DOHH2 (cell line): ENCODE data around the gene COA6.

Experiments used
- H3F3A ChIP-seq: fragments of 200-600 bp; sonication (generic), shearing (Covaris generic); 2 replicates; pipeline ENCODE4 v1.6.0; 2016; ENCODE audit warnings: antibody characterized with exemption, mild to moderate bottlenecking; ENCODE audit not compliant: control insufficient read depth, insufficient read depth
- H3K27ac ChIP-seq: fragments of 200-600 bp; sonication (generic); 2 replicates; pipeline ENCODE4 v1.5.1; 2014; ENCODE audit warnings: low read depth, mild to moderate bottlenecking, low read length, moderate library complexity
- H3K27me3 ChIP-seq: fragments of 200-600 bp; sonication (generic); 2 replicates; pipeline ENCODE4 v1.6.1; 2014; ENCODE audit warnings: mild to moderate bottlenecking, low read length, mixed read lengths; ENCODE audit not compliant: control insufficient read depth
- H3K36me3 ChIP-seq: fragments of 200-600 bp; sonication (generic); 2 replicates; pipeline ENCODE4 v1.6.1; 2014; ENCODE audit warnings: mild to moderate bottlenecking, low read length, moderate library complexity, mixed read lengths; ENCODE audit not compliant: control insufficient read depth
- H3K4me1 ChIP-seq: fragments of 200-600 bp; sonication (generic); 2 replicates; pipeline ENCODE4 v1.6.1; 2014; ENCODE audit warnings: mild to moderate bottlenecking, low read length, mixed read lengths; ENCODE audit not compliant: control insufficient read depth
- H3K4me2 ChIP-seq: fragments of 200-600 bp; sonication (generic); 2 replicates; pipeline ENCODE4 v1.6.0; 2014; ENCODE audit warnings: mild to moderate bottlenecking, low read length, moderate library complexity
- H3K4me3 ChIP-seq: fragments of 200-600 bp; sonication (generic); 2 replicates; pipeline ENCODE4 v1.5.1; 2014; ENCODE audit warnings: mild to moderate bottlenecking, low read length, mixed read lengths
- H3K79me2 ChIP-seq: fragments of 200-600 bp; sonication (generic); 2 replicates; pipeline ENCODE4 v1.6.1; 2014; ENCODE audit warnings: mild to moderate bottlenecking, low read length, mixed read lengths; ENCODE audit not compliant: control insufficient read depth
- H3K9me2 ChIP-seq: fragments of 200-600 bp; sonication (generic); replicated peaks from 2 replicates; pipeline ENCODE4 v1.6.1; 2014; ENCODE audit warnings: mild to moderate bottlenecking, low read length, mixed read lengths; ENCODE audit not compliant: control insufficient read depth
- H3K9me3 ChIP-seq: fragments of 200-600 bp; sonication (generic); 2 replicates; pipeline ENCODE4 v1.6.1; 2014; ENCODE audit warnings: antibody characterized with exemption, low read length, mixed read lengths; ENCODE audit not compliant: control insufficient read depth, insufficient read depth
- H4K20me1 ChIP-seq: fragments of 200-600 bp; sonication (generic); 2 replicates; pipeline ENCODE4 v1.6.0; 2014; ENCODE audit warnings: low read depth, mild to moderate bottlenecking, antibody characterized with exemption, low read length, moderate library complexity; ENCODE audit not compliant: control insufficient read depth, insufficient read depth
- EZH2phosphoT487 ChIP-seq: fragments of 200-600 bp; sonication (generic); IDR thresholded peaks from 2 replicates; pipeline ENCODE4 v1.6.1; 2017; ENCODE audit warnings: borderline replicate concordance, mild to moderate bottlenecking, antibody characterized with exemption, low read length, moderate library complexity, mixed read lengths
- TF ChIP-seq, protein P1 (sequence below): fragments of 200-600 bp; sonication (generic); IDR thresholded peaks from one replicate; pipeline ENCODE4 v1.5.1; 2014; ENCODE audit warnings: antibody characterized with exemption, mild to moderate bottlenecking, low read depth, low read length; ENCODE audit not compliant: poor library complexity, severe bottlenecking

Gene COA6

DNA sequence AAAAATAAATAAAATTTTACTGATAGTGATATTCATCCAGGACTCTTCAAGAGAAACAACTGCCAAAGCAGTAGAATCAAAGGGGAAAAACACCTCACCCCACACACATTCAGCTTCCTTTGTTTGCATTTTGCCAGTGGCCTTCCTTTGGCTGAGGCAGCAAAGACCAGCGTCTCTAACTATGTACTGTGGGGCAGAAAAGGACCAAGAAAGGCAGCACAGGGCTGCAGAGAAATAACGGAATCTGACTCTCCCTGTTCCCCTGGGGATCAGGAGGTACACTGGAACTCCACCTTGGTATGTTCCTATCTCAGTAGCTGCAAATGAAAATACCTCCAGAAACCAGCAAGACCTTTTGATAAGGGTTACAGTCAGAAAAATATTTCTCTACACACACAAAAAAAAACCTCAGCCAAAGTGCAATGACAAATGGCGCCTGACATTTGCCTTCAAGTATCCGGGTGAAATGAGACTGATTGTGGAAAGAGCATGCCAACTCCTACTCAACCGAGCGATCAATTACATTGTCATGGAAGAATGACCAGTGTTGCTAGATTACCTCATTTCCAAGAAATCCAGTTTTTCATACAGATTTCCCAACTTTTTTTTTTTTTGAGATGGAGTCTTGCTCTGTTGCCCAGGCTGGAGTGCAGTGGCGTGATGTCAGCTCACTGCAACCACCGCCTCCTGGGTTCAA is 54.8 kb downstream of the COA6 start:
- H3K79me2 ChIP-seq = no peaks in the 10 kb centered on the region
- H3K36me3 ChIP-seq = peaks cover 46% of the 10 kb centered on the region
- no peaks in the 10 kb centered on the region for H3K4me1 ChIP-seq
- H3K9me2 ChIP-seq = no peaks in the 10 kb centered on the region
- no peaks in the 10 kb centered on the region for H3K27me3 ChIP-seq
- no peak overlapping the region for H3K4me3 ChIP-seq
- H3K27ac ChIP-seq = no peak overlapping the region
- H3F3A ChIP-seq = 0 out of 2 replicates have a peak, but pooled peaks cover 2% of the 10 kb centered on the region
- H3K9me3 ChIP-seq = no peaks in the 10 kb centered on the region
- no peak overlapping the region for H3K4me2 ChIP-seq
- no peak for TF ChIP-seq EZH2phosphoT487
- TF ChIP-seq, protein P1, sequence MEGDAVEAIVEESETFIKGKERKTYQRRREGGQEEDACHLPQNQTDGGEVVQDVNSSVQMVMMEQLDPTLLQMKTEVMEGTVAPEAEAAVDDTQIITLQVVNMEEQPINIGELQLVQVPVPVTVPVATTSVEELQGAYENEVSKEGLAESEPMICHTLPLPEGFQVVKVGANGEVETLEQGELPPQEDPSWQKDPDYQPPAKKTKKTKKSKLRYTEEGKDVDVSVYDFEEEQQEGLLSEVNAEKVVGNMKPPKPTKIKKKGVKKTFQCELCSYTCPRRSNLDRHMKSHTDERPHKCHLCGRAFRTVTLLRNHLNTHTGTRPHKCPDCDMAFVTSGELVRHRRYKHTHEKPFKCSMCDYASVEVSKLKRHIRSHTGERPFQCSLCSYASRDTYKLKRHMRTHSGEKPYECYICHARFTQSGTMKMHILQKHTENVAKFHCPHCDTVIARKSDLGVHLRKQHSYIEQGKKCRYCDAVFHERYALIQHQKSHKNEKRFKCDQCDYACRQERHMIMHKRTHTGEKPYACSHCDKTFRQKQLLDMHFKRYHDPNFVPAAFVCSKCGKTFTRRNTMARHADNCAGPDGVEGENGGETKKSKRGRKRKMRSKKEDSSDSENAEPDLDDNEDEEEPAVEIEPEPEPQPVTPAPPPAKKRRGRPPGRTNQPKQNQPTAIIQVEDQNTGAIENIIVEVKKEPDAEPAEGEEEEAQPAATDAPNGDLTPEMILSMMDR = no peak
- H4K20me1 ChIP-seq = no peaks in the 10 kb centered on the region

DNA sequence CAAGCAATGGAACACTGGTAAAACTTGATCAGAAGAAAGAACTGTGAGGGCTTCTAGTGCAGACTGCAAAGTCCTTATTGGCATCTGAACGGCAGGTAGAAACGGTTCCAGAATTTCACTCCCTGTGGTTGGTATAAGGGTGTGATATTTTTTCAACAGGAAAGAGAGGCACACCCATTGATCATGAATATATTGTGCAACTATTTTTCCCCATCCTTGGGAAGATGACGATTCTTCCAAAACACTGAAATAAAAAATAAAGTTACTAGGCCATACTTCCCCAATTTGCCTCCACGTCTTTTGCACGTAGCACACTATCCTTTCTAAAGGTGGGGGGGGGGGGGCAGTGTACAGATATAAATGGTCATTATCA is 56.2 kb downstream of the COA6 start:
- H3K9me2 ChIP-seq = no peaks in the 10 kb centered on the region
- TF ChIP-seq, protein P1 = no peak
- TF ChIP-seq EZH2phosphoT487 = no peak
- H3K9me3 ChIP-seq = no peaks in the 10 kb centered on the region
- H3K4me3 ChIP-seq = no peak overlapping the region
- H3F3A ChIP-seq = 0 out of 2 replicates have a peak, but pooled peaks cover 2% of the 10 kb centered on the region
- H3K4me1 ChIP-seq = no peaks in the 10 kb centered on the region
- no peaks in the 10 kb centered on the region for H3K79me2 ChIP-seq
- no peak overlapping the region for H3K4me2 ChIP-seq
- H3K27ac ChIP-seq = no peak overlapping the region
- H4K20me1 ChIP-seq = no peaks in the 10 kb centered on the region
- H3K27me3 ChIP-seq = no peaks in the 10 kb centered on the region
- H3K36me3 ChIP-seq = peaks cover 54% of the 10 kb centered on the region

- Histone ChIP-seq H3K36me3 (peaks cover 47% of the 10 kb centered on the region), H3K27me3 (no peaks in the 10 kb centered on the region), H4K20me1 (no peaks in the 10 kb centered on the region), H3K9me3 (no peaks in the 10 kb centered on the region), H3K4me1 (no peaks in the 10 kb centered on the region), H3K4me2 (no peak overlapping the region), H3K79me2 (no peaks in the 10 kb centered on the region), H3K27ac (no peak overlapping the region), H3F3A (0 out of 2 replicates have a peak, but pooled peaks cover 2% of the 10 kb centered on the region), H3K9me2 (no peaks in the 10 kb centered on the region), H3K4me3 (no peak overlapping the region)
- TF ChIP-seq EZH2phosphoT487 = no peak
- TF ChIP-seq, protein P1 = no peak
Observed at GRCh38 chr1:234430691-234431090, 57.4 kb downstream of the COA6 start.
